OCI-LY3 (cell line): ENCODE measurements around the gene TFF3.

Source experiments
- EZH2phosphoT487 ChIP-seq: fragments of 200-600 bp; shearing (Covaris generic); IDR thresholded peaks from 2 replicates; pipeline ENCODE4 v1.6.1; 2018; ENCODE audit warnings: antibody characterized with exemption, mixed run types, low read depth
- TF ChIP-seq, protein P1 (sequence below): fragments of 200-600, 300-600 bp; sonication (generic); IDR thresholded peaks from 2 replicates; pipeline ENCODE4 v1.5.1; 2014; ENCODE audit warnings: antibody characterized with exemption, low read length, low read depth

DNA sequence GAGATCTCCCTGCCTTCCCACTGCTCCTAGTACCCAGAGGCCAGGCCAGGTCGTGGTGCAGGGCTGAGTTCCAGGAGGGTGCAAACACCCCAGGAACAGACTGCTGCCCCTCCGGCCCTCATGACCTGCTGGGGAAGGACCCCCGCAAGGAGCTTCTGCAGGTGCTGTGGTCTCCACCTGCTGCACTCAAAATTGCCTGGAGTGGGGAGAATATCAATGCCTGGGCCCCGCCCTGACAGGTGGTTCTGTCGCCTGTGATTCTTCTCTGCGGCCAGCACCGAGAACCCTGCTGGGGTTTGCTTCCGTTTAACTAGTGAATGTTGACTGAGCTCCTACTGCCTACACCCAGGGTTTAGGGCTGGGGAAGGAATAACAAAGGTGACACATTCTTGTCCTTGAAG is 2.1 kb upstream of the TFF3 start:
- TF ChIP-seq, protein P1, sequence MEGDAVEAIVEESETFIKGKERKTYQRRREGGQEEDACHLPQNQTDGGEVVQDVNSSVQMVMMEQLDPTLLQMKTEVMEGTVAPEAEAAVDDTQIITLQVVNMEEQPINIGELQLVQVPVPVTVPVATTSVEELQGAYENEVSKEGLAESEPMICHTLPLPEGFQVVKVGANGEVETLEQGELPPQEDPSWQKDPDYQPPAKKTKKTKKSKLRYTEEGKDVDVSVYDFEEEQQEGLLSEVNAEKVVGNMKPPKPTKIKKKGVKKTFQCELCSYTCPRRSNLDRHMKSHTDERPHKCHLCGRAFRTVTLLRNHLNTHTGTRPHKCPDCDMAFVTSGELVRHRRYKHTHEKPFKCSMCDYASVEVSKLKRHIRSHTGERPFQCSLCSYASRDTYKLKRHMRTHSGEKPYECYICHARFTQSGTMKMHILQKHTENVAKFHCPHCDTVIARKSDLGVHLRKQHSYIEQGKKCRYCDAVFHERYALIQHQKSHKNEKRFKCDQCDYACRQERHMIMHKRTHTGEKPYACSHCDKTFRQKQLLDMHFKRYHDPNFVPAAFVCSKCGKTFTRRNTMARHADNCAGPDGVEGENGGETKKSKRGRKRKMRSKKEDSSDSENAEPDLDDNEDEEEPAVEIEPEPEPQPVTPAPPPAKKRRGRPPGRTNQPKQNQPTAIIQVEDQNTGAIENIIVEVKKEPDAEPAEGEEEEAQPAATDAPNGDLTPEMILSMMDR, result no peak
- TF ChIP-seq EZH2phosphoT487, result no peak
